B cell (primary cell): ENCODE measurements around the gene DROSHA. TPM values are rescaled to one million over a fixed set of nuclear protein-coding genes. Genes with fewer than 3 reads are reported as not detected.

Experiments used
- ATAC-seq: fragments of 200-7000 bp; cut with Tn5 transposase; one replicate; pipeline ENCODE4 v1.10.0; 2021; ENCODE audit warnings: low read depth, mild to moderate bottlenecking, moderate number of reproducible peaks, moderate library complexity
- CTCF ChIA-PET: fragments of 350-600 bp; sonication (Branson Sonifier 250); formaldehyde crosslinking; loops from one replicate; lab custom pipeline; 2021; ENCODE audit warnings: antibody characterized with exemption, inconsistent platforms; lab: Charles Lee
- POLR2A ChIA-PET: fragments of 350-600 bp; sonication (Branson Sonifier 250); formaldehyde crosslinking; loops from one replicate; lab custom pipeline; 2021; ENCODE audit warnings: antibody characterized with exemption; lab: Charles Lee
- DNase-seq: peaks from one replicate; pipeline ENCODE4 v3.0.0; 2013
- H2AFZ ChIP-seq: 2 replicates; pipeline ENCODE4 v1.6.1; 2012; ENCODE audit warnings: mild to moderate bottlenecking, low read depth, low read length; ENCODE audit not compliant: insufficient read depth, poor library complexity, severe bottlenecking
- H3K27ac ChIP-seq, 2 donors: 1 replicate in 1 of 2; 2 replicates in 1 of 2; pipeline ENCODE4 v1.5.1; 2012 to 2013; ENCODE audit warnings: low read length in 2 of 2, mild to moderate bottlenecking in 2 of 2, moderate library complexity in 1 of 2
- H3K27me3 ChIP-seq, 4 experiments: fragments of 200-600 bp in 1 of 4; sonication (generic) in 1 of 4; replicated peaks in 1 of 4; 1 replicate in 2 of 4; 2 replicates in 2 of 4; pipeline versions ENCODE4 v1.6.1 to v1.7.0; 2013 to 2016; ENCODE audit warnings: low read length in 3 of 4, mild to moderate bottlenecking in 2 of 4, mixed read lengths in 1 of 4, moderate library complexity in 1 of 4; ENCODE audit not compliant: insufficient read depth in 4 of 4, control insufficient read depth in 3 of 4; ENCODE audit errors: control extremely low read depth in 1 of 4
- H3K36me3 ChIP-seq, 2 experiments: replicated peaks in 1 of 2; 1 replicate in 1 of 2; 2 replicates in 1 of 2; pipeline versions ENCODE4 v1.6.1 to v1.7.1; 2013; ENCODE audit warnings: low read length in 1 of 2; ENCODE audit not compliant: insufficient read depth in 2 of 2, control insufficient read depth in 1 of 2; ENCODE audit errors: control extremely low read depth in 1 of 2, extremely low read depth in 1 of 2
- H3K4me1 ChIP-seq, 2 donors: fragments of 200-600 bp in 1 of 2; sonication (generic) in 1 of 2; 1 replicate in 1 of 2; 2 replicates in 1 of 2; pipeline versions ENCODE4 v1.5.1 to v1.6.1; 2013 to 2017; ENCODE audit warnings: low read length in 2 of 2; ENCODE audit not compliant: control insufficient read depth in 2 of 2, insufficient read depth in 2 of 2
- H3K4me2 ChIP-seq: replicated peaks from 2 replicates; pipeline ENCODE3; 2012; ENCODE audit warnings: mild to moderate bottlenecking, low read depth, low read length; ENCODE audit not compliant: poor library complexity, severe bottlenecking
- H3K4me3 ChIP-seq, 5 experiments: fragments of 200-600 bp in 1 of 5; sonication (generic) in 1 of 5; 1 replicate in 3 of 5; 2 replicates in 2 of 5; pipeline versions ENCODE4 v1.5.1 to v1.7.0; 2011 to 2016; ENCODE audit warnings: low read length in 4 of 5, mild to moderate bottlenecking in 4 of 5, low read depth in 2 of 5, control low read depth in 1 of 5, moderate library complexity in 1 of 5; ENCODE audit not compliant: insufficient read depth in 1 of 5; ENCODE audit errors: control extremely low read depth in 1 of 5, extremely low read depth in 1 of 5
- H3K79me2 ChIP-seq: fragments of 200-600 bp; sonication (generic); one replicate; pipeline ENCODE4 v1.6.0; 2016; ENCODE audit warnings: low read length; ENCODE audit not compliant: control insufficient read depth, insufficient read depth
- H3K9ac ChIP-seq: fragments of 200-600 bp; sonication (generic); 2 replicates; pipeline ENCODE4 v1.6.1; 2017; ENCODE audit warnings: mild to moderate bottlenecking, low read length, moderate library complexity
- H3K9me3 ChIP-seq, 3 donors: one replicate each; pipeline versions ENCODE4 v1.6.1 to v1.7.1; 2013; ENCODE audit warnings: low read length in 2 of 3; ENCODE audit not compliant: control insufficient read depth in 2 of 3, insufficient read depth in 1 of 3; ENCODE audit errors: control extremely low read depth in 1 of 3
- H4K20me1 ChIP-seq: 2 replicates; pipeline ENCODE4 v1.6.0; 2012; ENCODE audit warnings: mild to moderate bottlenecking, low read length; ENCODE audit not compliant: insufficient read depth, control insufficient read depth, poor library complexity, severe bottlenecking
- H3K27ac Mint-ChIP-seq: one replicate; pipeline ENCODE4 v1.8.0; 2021; ENCODE audit warnings: mixed read lengths
- H3K27me3 Mint-ChIP-seq: one replicate; pipeline ENCODE4 v1.8.0; 2021; ENCODE audit warnings: mixed read lengths
- H3K4me1 Mint-ChIP-seq: one replicate; pipeline ENCODE4 v1.8.0; 2021; ENCODE audit warnings: mixed read lengths
- H3K4me3 Mint-ChIP-seq: one replicate; pipeline ENCODE4 v1.8.0; 2021; ENCODE audit warnings: mixed read lengths
- H3K9me3 Mint-ChIP-seq: one replicate; pipeline ENCODE4 v1.8.0; 2022; ENCODE audit warnings: mixed read lengths; ENCODE audit not compliant: insufficient read depth
- EZH2 ChIP-seq: IDR thresholded peaks from 2 replicates; pipeline ENCODE4 v1.6.1; 2012; ENCODE audit warnings: borderline replicate concordance, low read depth, mild to moderate bottlenecking, moderate library complexity, low read length; ENCODE audit not compliant: insufficient read depth, poor library complexity, severe bottlenecking
- WGBS: methylation state at CpG from one replicate; pipeline ENCODE4 v1.1.5; 2013; ENCODE audit warnings: missing lambda C conversion rate; ENCODE audit not compliant: insufficient coverage; 5-methylcytosine and 5-hydroxymethylcytosine counted together
- intact Hi-C: fragments of 100-400 bp; cut with micrococcal nuclease; formaldehyde crosslinking; loops from one replicate; pipeline ENCODE4 v1.10.0; 2022
- polyA plus RNA-seq: library from polyadenylated mRNA; depleted of rRNA; stranded (reverse); fragments of >200 nt; gene quantifications from 2 replicates; pipeline ENCODE4 v1.2.3, GENCODE V29; 2012
- total RNA-seq, 2 donors: library from RNA; stranded (reverse); fragments of 120-200 nt in 1 of 2; gene quantifications; 1 replicate in 1 of 2; 2 replicates in 1 of 2; pipeline versions ENCODE4 v1.2.3 to v1.2.4, GENCODE V29; 2013 to 2022
- TF ChIP-seq, protein P1 (sequence below): fragments of 200-600 bp; IDR thresholded peaks from one replicate; pipeline ENCODE4 v1.8.0; 2022; ENCODE audit warnings: antibody characterized with exemption, mild to moderate bottlenecking

The DROSHA gene
- total and polyA plus RNA-seq, 2 donors (not counting 1 experiment from before 2014, with no cell fraction given): 31.2 to 62.4 TPM

DNA sequence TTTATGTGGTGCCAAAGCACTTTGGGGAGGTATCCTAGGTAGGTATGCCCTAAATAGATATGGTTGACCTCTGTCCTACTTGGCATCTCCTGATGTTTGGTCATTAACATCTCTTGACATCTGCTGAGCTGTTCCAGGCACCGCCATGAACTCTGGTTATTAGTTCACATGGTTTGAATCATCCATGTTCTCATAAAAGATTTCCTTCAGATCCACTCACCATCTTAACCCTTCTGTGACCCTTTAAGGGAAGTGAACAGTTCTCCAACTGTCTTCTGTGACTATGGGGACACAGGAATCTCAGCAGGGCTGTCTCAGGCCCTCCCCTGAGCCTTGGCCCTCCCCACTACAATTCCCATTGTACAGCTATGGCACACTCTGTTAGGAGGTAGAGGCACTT, 170.7 kb downstream of the DROSHA start:
- no peak overlapping the region for H3K4me3 Mint-ChIP-seq
- Histone ChIP-seq H3K4me3 (no peak overlapping the region), H3K4me1 (no peaks in the 10 kb centered on the region), H2AFZ (no peak overlapping the region), H3K4me2 (no peak overlapping the region), H3K9me3 (peaks cover 0 to 7% (median 0%) of the 10 kb centered on the region in 3 donors), H3K79me2 (no peaks in the 10 kb centered on the region), H3K27me3 (peaks cover 0 to 6% (median 0%) of the 10 kb centered on the region in 4 experiments), H4K20me1 (no peaks in the 10 kb centered on the region), H3K9ac (no peak overlapping the region), H3K27ac (no peak overlapping the region), H3K36me3 (no peaks in the 10 kb centered on the region)
- POLR2A ChIA-PET: no interaction called here
- DNase-seq: no peak
- ATAC-seq: no peak
- CTCF ChIA-PET: no interaction called here
- H3K9me3 Mint-ChIP-seq: peaks cover 4% of the 10 kb centered on the region
- no peak overlapping the region for H3K27ac Mint-ChIP-seq
- no peaks in the 10 kb centered on the region for H3K4me1 Mint-ChIP-seq
- no CpG with 5 or more reads among the region's 1 CpG for WGBS
- TF ChIP-seq, protein P1, sequence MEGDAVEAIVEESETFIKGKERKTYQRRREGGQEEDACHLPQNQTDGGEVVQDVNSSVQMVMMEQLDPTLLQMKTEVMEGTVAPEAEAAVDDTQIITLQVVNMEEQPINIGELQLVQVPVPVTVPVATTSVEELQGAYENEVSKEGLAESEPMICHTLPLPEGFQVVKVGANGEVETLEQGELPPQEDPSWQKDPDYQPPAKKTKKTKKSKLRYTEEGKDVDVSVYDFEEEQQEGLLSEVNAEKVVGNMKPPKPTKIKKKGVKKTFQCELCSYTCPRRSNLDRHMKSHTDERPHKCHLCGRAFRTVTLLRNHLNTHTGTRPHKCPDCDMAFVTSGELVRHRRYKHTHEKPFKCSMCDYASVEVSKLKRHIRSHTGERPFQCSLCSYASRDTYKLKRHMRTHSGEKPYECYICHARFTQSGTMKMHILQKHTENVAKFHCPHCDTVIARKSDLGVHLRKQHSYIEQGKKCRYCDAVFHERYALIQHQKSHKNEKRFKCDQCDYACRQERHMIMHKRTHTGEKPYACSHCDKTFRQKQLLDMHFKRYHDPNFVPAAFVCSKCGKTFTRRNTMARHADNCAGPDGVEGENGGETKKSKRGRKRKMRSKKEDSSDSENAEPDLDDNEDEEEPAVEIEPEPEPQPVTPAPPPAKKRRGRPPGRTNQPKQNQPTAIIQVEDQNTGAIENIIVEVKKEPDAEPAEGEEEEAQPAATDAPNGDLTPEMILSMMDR: no peak
- TF ChIP-seq EZH2: no peak
- H3K27me3 Mint-ChIP-seq: no peaks in the 10 kb centered on the region
- intact Hi-C loops: no loop called here

DNA sequence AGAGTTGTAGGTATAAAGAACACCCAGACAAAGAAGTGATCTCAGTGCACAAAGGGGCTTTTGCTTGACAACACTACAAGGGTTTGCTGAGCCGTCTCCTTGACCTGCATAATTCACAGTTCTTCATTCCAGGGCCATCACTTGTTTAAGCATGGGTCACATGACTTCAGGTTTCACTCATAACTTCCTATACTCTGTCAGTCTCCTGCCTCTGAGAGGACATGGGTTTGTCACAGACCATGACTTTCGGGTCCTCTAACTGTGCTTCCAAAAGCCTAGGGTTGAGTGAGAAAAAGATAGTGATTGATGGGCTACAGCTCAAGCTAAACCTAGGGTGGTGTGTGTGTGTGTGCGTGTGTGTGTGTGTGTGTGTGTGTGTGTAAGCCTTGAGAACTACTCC, 172.1 kb downstream of the DROSHA start:
- ATAC-seq: no peak
- Histone ChIP-seq H3K4me3 (no peak overlapping the region), H3K27ac (no peak overlapping the region), H3K4me2 (no peak overlapping the region), H3K4me1 (no peaks in the 10 kb centered on the region), H3K79me2 (no peaks in the 10 kb centered on the region), H3K36me3 (no peaks in the 10 kb centered on the region), H3K27me3 (peaks cover 0 to 6% (median 0%) of the 10 kb centered on the region in 4 experiments), H3K9ac (no peak overlapping the region), H2AFZ (no peak overlapping the region), H3K9me3 (peaks cover 0 to 10% (median 0%) of the 10 kb centered on the region in 3 donors), H4K20me1 (no peaks in the 10 kb centered on the region)
- WGBS: 71% methylated on average over 1 of the region's 3 CpGs
- Mint-ChIP-seq H3K4me1 (no peaks in the 10 kb centered on the region), H3K27me3 (no peaks in the 10 kb centered on the region), H3K4me3 (no peak overlapping the region), H3K27ac (no peak overlapping the region), H3K9me3 (peaks cover 4% of the 10 kb centered on the region)
- ChIA-PET POLR2A (no interaction called here), CTCF (no interaction called here)
- intact Hi-C loops: no loop called here
- TF ChIP-seq, protein P1: no peak
- TF ChIP-seq EZH2: no peak
- DNase-seq: no peak
